UCSD-AML1 (cell line): ENCODE data around the gene SENP8.

Experiments used
- DNase-seq: peaks from one replicate; lab custom pipeline; 2025; ENCODE audit not compliant: unreplicated experiment; lab: John Stamatoyannopoulos, UW

The SENP8 gene

DNA sequence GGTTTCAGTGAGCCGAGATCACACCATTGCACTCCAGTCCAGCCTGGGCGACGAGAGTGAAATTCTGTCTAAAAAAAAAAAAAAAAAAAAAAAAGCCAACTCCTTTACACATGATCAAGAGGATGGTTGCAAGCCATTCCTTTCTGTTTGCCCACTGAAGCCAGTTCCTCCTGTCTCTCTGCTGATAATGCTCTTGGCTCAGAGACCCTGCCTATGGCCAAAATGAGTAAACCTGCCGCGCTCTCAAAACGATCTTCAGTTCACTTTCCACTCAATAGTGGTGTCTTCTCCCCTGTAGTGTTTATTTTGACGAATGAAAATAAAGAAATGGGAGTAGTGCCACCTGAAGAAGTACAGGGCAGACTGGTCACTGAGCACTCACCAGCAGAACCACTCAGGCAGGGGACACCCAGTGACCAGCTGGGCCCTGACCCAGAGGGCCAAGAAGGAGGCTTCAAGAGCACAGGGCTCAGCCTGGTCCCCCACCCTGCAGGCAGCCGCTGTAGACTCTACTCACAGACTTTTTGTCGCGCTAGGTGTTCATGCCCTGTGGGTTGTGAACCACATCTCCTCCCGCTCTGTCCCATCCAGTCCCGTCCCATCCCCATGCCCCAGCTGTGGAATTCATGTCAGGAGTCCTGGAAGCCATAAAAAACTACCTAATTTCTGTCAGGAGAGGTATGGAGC is 55.8 kb downstream of the SENP8 start:
- no peak for DNase-seq

DNA sequence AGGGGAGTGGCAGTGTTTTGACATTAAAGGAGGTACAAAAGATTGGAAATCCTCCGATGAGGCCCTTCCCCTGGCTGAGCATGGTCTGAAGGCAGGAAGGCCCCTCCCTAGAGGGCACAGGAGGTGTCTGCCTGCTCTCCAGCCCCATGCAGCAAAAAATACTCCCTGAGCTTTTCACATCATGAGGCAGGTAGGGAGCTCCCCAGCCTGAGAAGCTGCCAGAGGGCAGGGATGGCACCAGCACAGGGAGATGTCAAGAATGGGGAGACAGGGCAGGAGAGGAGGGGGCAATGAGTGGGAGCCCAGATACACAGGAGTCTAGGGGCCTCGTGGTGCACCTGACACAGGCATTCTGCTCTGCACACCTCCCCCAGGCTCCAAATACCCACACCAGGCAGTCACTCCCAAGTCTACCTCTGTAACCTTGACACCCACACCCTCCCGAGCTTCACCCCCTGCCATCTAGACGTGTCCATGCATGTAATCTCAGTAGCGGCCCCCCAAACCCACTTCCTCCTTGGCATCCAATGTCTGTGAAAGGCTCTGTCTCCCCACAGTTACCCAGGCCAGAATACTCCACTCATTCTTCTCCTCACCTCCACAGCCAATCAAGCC is 56.5 kb downstream of the SENP8 start:
- no peak for DNase-seq

DNA sequence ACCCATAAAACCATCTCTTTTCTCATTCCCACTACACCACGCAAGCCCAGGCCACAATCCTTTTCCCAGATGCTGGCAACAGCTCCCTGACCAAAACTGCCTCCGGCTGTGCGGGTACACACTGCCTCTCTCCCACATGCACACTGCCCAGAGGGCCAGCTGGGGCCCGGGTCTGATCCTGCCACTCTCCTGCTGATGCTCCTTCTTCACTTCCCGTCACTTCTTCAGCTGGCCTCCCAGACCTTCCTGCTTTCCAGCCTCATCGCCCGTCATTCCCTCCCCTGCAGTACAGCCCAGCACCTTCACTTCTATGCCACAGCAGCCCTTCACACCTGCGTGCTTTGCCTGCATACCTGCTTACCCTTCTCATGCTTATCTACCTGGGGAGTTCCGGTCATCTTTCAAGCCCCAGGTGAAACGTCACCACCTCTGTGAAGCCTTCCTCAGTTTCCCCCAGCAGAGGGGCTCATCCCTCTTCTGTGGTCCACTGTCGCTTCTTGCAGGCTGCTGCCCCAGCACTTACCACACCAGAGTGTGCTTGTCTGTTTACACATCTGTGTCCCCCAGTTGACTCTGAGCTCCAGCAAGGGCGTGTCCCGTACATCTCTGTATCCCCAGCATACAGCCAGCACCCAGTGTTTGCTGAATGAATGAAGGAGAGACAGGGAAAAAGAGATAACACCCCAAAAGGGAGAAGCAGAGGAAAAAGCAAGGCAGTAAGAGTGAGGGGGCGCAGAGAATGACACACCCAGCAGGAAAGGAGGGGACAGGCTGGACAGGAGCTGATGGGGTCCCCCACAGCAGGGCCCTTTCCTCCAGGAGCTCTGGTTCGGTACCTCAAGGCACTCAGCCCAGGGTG is 57.2 kb downstream of the SENP8 start:
- DNase-seq: no peak

DNA sequence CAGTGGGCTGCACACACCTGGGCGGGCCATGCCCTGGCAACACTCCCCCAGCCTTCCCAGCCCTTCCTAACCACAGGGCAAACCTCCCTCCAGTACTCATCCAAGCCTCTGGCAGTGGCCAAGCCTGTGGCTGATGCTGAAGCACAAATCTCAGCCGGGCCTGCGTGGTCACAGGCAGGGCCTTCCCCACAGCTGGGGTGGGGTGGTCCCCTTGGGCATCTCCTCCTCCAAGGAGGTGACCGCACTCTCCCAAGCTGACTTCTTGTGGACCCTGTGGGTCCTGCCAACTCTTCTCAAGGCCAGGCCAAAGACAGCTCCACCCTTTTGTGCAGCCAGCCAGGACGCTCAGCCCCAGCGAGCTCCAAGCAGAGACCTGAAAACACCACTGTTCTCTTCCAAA is 58.0 kb downstream of the SENP8 start:
- DNase-seq: no peak

DNA sequence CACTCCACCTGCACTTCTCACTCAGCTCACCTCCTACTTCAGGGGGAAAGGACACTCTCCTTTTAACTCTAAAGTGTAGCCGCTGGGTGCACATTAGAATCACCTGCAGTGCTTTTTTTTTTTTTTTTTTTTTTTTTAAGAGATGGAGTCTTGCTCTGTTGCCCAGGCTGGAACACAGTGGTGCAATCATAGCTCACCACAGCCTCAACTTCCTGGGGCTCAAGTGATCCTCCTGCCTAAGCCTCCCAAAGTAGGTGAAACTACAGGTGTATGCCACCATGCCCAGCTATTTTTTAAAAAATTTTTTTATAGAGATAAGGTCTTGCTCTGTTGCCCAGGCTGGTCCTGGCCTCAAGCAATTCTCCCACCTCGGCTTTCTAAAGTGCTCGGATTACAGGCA is 58.5 kb downstream of the SENP8 start:
- DNase-seq: no peak

DNA sequence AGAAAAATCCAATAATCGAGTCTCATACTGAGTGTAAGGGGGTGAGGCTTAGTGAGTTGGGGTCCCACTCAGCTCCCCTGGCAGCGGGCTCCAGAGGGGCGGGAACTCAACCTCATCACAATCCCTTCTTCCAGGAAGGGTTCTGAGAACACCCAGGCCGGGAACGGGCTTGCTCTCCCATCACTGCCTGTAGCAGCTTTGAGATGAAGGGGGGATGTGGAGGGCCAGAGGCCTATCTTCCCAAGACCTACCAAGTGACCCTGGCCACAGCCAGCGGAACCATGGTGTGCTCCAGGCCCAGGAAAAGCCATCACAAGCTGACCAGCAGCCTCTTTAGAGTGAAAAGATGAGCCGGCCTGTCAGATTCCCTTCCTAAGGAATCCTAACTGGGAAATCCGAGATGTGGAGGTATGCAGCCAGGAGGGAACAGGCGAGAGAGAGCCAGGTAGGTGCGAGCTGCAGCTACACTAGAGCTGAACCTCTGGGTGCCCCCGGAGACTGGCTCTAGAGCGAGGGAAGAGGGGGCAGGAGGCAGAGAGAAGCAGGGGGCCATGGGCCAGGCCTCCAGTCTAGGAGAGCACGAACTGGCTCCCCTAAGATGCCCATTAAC is 60.9 kb downstream of the SENP8 start:
- DNase-seq: no peak

DNA sequence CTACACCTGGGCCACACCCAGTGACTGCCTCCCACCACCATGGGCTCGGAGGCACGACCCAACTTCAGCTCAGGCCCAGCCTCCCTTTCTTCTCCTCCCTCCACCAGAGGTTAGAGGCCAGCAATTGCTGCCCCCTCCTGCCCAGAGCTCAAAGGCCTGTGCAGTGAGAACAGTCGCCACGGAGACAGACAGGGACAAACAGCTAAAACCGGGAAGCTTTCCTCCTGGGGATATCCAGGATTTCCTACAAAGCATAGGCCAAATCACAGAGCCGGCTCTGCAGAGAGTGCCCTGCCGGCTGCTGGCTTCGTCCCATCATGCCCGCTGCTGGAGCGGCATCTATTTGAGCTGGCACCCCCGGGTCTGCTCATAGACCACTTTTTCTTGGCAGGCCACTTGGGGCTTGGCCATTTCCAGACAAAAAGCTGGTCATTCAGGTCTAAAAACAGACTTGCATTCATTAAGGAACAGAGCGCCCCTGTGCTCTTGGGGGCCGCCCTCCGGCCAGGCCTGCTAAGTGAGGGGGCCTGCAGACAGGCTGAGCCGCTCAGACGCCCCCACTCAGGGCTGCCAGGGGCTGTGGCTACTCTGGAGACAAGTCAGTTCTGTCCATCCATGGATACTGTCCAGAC is 61.9 kb downstream of the SENP8 start:
- DNase-seq: no peak

DNA sequence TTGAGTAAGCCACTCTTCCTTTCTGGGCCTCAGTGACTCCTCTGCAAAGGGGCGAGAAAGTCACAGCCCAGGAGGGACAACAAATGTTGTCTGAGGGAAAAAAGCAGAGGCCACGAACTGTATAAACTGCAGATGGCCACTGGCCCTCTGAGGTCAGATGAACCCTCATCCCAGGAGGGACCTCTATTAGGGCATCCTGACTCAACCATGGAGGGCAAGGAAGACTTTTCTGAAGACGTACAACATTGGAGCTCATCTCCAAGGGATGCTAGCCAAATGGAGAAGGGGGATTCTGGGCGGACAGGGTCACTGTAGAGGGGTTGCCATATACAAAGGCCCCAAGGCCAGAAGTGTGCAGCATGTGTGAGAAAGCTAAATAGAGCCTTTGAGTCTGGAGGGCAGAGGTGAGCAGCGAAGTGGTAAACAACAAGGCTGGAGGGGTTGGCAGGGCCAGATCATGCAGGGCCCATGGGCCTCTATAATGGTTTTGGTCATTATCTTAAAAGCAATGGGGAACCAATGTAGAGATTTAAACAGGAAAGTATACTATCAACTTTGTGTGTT is 62.6 kb downstream of the SENP8 start:
- no peak for DNase-seq

DNA sequence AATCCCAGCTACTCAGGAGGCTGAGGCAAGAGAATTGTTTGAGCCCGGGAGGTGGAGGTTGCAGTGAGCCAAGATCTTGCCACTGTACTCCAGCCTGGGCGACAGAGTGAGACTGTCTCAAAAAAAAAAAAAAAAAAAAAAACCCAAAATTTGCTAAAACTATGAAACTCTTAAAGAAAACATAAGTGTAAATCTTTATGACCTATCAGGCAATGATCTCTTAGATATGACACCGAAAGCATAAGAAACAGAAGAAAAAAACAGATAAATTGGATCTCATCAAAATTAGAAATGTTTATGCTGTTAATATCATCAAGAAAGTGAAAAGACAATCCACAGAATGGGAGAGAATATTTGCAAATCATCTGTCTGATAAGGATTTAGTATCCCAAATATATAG is 64.0 kb downstream of the SENP8 start:
- DNase-seq: no peak

DNA sequence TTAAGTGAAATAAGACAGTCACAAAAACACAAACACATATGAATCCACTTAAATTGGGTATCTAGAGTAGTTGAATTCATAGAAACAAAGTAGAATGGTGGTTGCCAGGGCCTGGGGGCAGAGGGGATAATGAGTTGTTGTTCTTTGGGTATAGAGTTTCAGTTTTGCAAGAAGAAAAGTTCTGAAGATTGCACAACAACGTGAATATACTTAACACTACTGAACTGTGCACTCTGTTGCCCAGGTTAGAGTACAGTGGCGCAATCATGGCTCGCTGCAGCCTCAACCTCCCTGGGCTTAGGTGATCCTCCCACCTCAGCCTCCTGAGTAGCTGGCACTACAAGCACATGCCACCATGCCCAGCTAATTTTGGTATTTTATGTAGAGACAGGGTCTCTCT is 64.5 kb downstream of the SENP8 start:
- DNase-seq: no peak

DNA sequence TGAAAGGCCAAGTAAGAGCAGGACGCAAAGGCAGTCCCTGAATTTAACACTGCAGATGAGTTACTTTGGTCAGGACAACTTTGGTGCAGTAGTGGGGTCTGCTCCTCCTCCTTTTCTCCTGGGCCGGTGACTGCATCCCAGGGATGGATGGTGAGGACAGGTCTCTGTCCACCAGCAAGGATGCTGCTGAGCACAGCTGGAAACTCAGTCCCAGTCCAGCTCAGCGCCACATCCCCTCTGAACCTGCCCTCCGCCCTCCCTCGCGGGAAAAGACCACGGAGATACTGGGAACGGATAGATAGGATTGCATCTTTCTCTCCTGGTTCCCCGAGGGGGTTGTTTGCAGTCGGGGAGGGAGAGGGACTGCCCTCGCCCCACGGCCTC is 65.6 kb downstream of the SENP8 start:
- DNase-seq: no peak

DNA sequence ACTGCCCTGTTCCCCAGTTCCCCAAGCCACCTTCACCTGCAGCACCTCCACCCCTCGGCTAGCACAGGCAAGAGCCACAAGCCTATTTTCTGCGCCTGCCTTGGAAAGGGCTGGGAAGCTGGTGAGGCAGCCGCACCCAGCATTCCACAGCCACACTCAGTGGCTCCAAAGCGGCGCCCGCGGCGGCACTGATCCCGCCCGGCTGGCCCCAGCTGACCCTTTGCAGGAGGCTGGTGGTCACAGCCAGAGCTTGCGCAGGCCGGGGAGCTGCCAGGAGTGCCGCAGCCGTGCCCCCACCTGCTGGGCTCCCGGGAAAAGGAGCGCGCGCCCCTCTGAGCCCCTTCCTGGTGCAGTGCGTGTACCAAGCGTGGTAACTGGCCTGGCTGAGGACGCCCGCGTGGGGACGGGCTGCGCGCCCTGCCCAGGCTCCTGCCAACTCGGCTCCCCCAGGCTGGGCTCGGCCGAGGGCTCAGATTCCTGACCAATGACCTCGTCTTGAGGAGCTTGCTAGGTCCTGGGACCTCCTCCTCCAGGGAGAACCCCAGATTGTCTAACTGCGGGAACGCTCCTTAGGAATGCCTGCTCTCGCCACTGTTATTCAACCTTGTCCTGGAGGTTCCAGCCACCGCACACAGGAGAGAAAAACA is 66.1 kb downstream of the SENP8 start:
- no peak for DNase-seq

DNA sequence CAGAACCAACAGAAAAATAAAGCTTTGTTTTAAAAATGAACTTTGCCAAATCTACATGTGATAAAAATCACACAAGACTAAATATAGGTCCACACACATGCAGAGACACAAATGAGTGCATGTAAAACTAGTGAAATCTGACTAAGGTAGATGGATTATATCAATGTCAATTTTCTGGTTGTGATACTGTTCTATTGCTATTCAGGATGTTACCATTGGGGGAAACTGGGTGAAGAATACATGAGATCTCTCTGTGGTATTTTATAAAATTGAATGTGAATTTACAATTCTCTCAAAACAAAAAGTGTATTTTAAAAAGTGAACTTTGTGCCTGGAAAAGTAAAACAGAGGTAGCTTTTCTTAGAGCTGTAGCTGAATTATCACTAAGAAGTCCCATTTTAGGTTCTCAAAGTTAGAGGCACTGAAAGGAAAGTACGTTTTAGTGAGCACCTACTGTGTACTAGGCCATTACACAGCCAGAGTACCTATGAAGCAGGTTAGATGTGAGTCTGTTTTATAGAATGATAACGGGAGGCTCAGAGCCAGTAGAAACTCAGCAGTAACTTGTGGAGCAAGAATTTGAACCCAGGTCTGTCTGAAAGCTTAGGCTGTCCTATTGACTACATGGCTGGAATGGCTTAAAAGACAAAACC is 71.2 kb downstream of the SENP8 start:
- DNase-seq: no peak

DNA sequence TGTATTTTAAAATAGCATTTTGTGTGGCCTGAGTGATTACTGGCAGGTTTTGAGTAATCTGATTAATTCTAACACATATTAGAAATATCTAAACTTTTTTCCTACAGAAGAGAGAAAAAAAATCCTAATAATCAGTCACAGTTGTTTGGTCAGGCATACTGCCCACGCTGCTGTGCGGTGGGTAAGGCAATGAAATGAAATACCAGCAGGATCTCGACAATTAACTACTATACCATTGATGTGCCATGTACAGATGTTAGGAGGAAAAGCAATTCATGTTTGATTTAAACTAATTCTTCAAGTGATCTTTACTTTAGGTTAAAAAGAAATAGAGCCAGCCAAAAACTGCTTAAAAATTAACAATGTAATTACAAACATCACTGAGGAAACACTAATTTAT is 74.2 kb downstream of the SENP8 start:
- DNase-seq: no peak
